Activated naive CD4-positive, alpha-beta T cell treated with anti-CD3 and anti-CD28 coated beads, Interleukin-2, amount 50 U/mL, for 16 hours (primary cell): ENCODE data around the gene ARFGEF3.

Source experiments
- DNase-seq: peaks from one replicate; pipeline ENCODE4 v3.0.0-alpha.2; 2020

The ARFGEF3 gene

DNA sequence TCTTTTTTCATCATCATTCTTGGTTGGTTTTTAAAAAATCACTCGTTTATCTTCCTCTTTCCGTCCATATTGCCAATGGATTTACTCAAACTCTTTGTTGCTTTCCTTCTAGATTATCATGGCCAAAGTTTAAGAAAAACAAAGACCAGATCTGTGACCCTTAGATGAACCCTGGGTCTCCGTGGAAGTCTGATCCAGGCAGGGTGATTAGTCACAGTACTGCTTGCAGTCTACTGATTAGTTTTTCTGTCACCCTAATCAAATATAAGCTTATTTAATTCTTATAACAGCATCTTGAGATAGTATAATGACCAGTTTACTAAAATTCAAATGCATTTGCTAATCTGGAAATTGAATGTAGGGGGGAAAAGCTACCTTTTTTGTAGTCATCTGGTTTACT is 210.0 kb downstream of the ARFGEF3 start:
- no peak for DNase-seq

DNA sequence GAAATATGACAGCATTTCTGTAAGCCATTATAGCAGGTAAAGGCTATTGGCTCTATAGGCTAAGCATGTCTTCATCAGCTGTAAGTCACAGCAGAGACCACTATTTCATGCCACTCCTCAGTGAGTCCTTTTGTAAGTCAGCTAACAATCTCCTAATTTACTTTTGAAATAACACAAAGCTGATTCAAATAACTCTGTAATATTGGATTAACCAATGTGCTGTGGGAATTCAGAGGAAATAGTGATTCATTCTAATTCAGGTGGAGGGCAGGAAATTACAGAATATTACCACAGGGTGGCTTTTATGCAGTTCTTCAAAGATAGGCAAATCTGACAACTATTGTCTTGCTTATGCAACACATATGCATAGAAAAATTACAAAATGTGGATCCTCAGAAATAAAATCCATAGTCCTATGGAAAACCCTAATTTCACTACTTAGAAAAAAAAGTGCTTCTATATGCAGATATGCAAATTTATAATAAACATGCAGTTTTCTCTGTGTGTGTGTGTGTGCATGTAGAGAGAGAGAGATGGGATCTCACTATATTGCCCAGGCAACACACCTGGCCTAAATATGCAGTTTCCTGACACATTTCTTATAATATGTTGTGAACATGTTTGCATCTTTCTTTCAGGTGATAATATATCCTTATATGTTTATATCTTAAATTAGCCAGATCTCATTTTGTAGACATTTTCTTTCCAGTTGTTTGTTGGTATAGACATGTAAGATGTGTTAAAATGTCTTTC is 211.1 kb downstream of the ARFGEF3 start:
- no peak for DNase-seq

DNA sequence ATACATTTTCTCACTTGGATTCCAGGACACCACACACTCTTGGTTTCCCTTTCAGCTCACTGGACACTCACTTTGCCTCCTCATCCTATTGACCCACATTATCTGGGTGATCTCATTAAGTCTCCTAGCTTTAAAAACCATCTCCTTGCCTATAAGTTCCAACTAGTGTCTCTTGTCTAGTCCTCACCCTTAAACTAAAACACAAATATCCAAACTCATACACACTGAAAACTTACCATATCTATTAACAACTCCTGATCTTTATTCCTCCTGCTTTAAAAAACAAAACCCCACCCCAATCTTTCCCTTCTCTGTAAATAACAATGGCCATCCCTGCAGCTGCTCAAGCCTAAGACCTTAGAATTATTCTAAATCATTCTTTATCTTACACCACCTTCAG is 212.5 kb downstream of the ARFGEF3 start:
- no peak for DNase-seq

DNA sequence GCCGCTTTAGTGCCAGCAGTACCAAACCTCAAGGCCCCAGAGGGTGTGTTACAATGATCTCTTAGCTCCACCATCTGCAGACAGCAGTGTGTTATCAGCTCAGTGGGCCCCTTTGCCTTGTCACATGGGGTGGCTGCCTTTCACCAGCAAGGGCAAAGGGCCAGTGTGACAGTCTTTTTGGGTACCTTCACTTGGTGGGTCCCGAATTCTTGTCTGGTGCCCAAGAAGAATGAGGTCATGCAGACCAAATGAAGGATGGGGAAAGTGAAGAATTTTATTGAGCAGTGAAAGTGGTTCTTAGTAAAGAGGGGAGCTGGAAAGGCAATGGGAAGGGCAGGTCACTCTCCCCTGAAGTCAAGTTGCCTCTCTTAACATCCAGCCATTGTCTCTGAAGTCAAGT is 213.1 kb downstream of the ARFGEF3 start:
- DNase-seq, result no peak

DNA sequence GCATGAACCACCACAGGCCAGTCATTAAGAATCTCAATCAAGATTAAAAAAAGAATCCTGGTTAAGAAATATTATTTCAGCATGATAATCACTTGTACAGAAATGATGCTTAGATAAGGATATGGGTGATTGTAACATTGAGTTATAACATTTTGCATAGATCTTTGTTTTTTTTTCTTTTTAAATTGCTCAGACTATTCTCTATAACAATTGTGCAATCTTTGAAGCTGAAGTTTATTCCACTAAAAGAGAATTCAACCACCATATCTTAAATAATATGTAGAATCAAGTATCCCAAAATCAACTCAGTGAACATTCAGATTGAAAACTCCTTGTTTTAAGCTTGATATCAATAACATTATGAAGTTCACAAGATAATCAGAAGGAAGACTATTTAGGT is 215.3 kb downstream of the ARFGEF3 start:
- no peak for DNase-seq

DNA sequence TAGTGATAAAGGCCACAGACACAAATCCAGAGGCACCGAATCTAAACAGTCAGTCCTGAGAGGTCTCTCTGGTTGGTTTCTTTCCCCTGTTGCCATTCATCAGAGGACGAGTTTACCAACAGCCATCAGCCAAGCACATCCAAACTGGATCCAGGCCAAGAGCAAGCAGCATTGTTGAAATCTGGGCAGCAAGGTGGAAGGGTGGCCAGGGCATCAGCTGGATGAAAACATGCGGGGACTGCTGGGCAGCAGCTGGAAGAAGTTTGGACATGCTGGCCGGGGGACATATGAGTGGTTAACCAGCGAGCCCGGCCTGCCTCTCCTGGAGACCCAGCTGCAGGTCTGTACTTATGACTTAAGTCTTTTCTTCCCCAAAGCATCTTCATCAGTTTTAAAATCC is 216.1 kb downstream of the ARFGEF3 start, which contains the start of gene SMIM28:
SMIM28 (plus strand) TSS at position 62 of the 400 bp plus-strand sequence; CDS start at position 230, 168 bp downstream.
- no peak for DNase-seq

DNA sequence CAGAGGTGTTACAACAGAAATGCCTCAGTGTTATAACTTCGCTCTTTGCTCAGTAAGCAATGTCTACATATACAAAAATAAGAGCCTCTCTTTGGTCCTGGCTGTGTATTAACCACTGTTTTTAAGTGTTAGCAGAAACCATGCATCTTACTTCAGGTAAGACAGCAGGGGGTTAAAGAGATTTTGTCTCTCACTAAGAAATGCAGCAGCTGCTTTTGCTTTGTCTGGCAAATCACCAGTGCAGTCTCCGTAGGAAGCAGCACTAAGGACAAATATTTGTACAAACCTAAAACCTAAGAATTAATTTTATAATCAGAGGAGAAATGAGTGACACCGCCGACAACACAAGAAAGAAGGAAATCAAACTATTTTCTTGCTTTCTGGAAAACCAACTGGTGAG is 216.7 kb downstream of the ARFGEF3 start:
- DNase-seq, result no peak

DNA sequence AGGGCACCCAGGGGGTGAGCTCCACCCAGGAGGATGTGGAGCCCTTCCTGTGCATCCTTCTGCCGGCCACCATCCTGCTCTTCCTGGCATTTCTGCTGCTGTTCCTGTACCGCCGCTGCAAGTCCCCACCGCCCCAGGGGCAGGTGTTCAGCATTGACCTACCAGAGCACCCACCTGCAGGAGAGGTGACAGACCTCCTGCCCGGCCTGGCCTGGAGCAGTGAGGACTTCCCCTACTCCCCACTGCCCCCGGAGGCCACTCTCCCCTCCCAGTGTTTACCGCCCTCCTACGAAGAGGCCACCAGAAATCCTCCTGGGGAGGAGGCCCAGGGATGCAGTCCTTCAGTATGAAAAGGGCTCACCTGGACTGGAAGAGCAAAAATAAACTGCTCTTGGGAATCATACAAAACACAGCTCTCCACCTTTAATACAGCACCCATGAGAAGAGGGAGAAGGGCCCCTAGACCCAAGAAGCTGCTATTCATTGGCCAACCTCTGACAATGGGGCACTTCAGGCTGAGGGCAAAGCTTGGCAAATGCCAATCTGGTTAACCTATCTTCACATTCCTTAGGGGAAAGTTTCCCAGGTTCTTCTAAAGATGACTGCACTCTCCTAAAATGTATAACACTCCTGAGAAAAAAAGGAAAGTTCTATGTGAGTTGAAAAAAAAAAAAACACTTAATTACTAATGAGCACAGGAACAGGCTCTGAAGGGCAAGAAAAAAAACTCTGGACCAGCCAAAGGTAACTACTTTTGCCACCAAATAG is 220.9 kb downstream of the ARFGEF3 start:
- DNase-seq, result no peak

DNA sequence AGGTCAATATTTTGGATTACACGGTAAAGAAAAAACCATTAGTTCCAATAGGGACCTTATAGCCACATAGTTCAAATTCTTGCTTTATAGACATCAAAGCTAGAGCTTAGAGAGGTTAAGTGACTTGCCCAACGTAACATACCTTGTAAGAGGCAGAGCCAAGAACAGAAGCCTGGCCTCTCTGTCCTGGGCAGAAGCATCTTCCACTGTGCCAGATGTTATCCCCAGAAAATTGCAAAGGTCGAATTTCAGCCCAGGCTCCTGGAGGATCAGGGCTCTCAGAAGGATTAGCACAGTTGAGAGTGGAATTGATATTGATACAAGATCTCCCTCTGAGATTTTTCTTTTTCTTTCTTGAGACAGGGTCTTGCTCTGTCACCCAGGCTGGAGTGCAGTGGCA is 222.0 kb downstream of the ARFGEF3 start:
- no peak for DNase-seq

DNA sequence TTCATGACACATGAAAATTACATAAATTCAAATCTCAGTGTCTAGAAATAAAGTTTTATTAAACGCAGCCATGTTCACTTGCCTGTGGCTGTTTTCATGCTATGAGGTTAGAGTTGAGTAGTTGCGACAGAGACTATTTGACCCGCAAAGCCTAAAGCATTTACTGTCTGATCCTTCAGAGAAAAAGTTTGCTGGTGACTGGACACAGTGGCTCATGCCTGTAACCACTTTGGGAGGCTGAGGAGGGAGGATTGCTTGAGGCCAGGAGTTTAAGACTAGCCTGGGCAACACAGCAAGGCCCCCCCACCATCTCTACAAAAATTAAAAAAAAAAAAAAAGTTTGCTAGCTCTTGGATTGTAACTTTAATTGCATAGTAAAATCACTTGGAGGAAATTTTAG is 225.2 kb downstream of the ARFGEF3 start:
- no peak for DNase-seq

DNA sequence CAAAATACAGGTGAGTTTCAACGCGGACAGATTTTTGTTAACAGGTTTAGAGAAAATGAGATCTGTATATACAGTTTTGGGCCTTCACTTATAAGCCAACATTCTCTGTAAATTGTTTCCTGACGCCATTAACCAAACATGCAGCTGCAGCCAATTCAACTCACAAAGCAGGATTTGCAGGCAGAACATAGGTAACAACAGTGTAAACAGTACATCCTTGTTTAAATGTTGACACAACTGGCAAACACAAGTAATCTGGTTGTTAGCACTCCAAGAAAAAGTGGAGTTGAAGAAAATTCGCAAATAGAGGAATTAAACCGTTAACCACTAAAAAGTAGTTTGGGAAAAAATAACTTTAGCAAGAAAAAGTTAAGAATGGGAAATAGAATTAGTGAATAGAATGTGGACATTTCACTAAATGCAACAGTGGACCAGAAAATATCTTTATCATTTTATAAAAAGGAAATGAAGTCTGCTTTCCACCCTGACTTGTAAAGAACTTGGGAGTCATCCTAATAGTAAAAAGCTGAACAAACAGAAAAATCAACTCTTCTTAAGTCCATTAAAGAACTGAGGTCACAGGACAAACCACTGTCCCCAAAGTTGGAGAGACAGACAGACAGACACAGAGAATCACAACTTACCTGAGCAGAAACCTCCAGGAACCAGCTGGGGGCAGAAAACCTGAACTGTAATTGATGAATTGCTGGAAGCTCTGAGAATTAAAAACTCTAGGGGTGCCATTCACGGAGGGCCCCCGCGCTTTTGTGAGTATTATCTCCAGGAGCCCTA is 226.0 kb downstream of the ARFGEF3 start:
- DNase-seq, result no peak

DNA sequence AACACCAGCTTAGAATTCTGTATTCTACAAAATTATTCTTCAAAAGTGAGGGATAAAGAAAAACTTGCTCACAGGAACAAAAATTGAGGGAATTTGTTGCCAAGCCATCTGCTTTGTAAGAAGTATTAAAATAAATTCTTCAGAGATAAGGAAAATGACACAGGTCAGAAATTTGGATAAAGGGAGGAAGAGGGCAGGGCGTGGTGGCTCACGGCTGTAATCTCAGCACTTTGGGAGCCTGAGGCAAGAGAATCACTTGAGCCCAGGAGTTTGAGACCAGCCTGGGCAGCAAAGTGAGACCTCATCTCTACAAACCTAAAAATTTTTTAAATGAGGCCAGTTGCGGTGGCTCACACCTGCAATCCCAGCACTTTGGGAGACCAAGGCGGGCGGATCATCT is 227.8 kb downstream of the ARFGEF3 start:
- DNase-seq, result no peak
